Loucy (cell line): ENCODE results near the gene KCNA3.

Experiments used
- H2AFZ ChIP-seq: fragments of 200-600 bp; sonication (generic); 2 replicates; pipeline ENCODE4 v1.6.0; 2016; ENCODE audit warnings: antibody characterized with exemption, mild to moderate bottlenecking, low read length, moderate library complexity
- H3F3A ChIP-seq: fragments of 200-600 bp; 2 replicates; pipeline ENCODE4 v1.6.0; 2016; ENCODE audit warnings: antibody characterized with exemption, low read depth, mild to moderate bottlenecking
- H3K27me3 ChIP-seq: fragments of 200-600 bp; sonication (generic); 2 replicates; pipeline ENCODE4 v1.6.1; 2014; ENCODE audit warnings: low read length, mild to moderate bottlenecking; ENCODE audit not compliant: insufficient read depth, poor library complexity, severe bottlenecking
- H3K36me3 ChIP-seq: fragments of 200-600 bp; sonication (generic); 2 replicates; pipeline ENCODE4 v1.6.1; 2016; ENCODE audit warnings: low read length; ENCODE audit not compliant: insufficient read depth
- H3K4me1 ChIP-seq: fragments of 200-600 bp; sonication (generic); 2 replicates; pipeline ENCODE4 v1.5.1; 2014; ENCODE audit warnings: low read length, mild to moderate bottlenecking; ENCODE audit not compliant: insufficient read depth, poor library complexity, severe bottlenecking
- H3K4me2 ChIP-seq: fragments of 200-600 bp; sonication (generic); 2 replicates; pipeline ENCODE4 v1.6.0; 2014; ENCODE audit warnings: antibody characterized with exemption, low read length, low read depth, mild to moderate bottlenecking; ENCODE audit not compliant: poor library complexity, severe bottlenecking
- H3K4me3 ChIP-seq: fragments of 200-600 bp; sonication (generic); 2 replicates; pipeline ENCODE4 v1.5.1; 2014; ENCODE audit warnings: low read length, mild to moderate bottlenecking, mixed read lengths; ENCODE audit not compliant: poor library complexity, severe bottlenecking
- H3K79me2 ChIP-seq: fragments of 200-600 bp; sonication (generic); 2 replicates; pipeline ENCODE4 v1.6.1; 2014; ENCODE audit warnings: low read length; ENCODE audit not compliant: insufficient read depth
- H3K9ac ChIP-seq: fragments of 200-600 bp; sonication (generic); 2 replicates; pipeline ENCODE4 v1.6.0; 2014; ENCODE audit warnings: mild to moderate bottlenecking, low read depth, low read length, moderate library complexity; ENCODE audit not compliant: poor library complexity, severe bottlenecking
- H3K9me2 ChIP-seq: fragments of 200-600 bp; sonication (generic); replicated peaks from 2 replicates; pipeline ENCODE4 v1.6.1; 2016; ENCODE audit warnings: low read depth, low read length, mixed read lengths
- H3K9me3 ChIP-seq: fragments of 200-600 bp; sonication (generic); 2 replicates; pipeline ENCODE4 v1.6.1; 2014; ENCODE audit warnings: mild to moderate bottlenecking, antibody characterized with exemption, low read length, low read depth; ENCODE audit not compliant: insufficient read depth
- H4K20me1 ChIP-seq: fragments of 200-600 bp; sonication (generic); 2 replicates; pipeline ENCODE4 v1.6.0; 2014; ENCODE audit warnings: antibody characterized with exemption, low read length, mild to moderate bottlenecking; ENCODE audit not compliant: insufficient read depth, poor library complexity, severe bottlenecking
- EZH2phosphoT487 ChIP-seq: fragments of 200-600 bp; IDR thresholded peaks from 2 replicates; pipeline ENCODE4 v1.6.1; 2018; ENCODE audit warnings: antibody characterized with exemption, mild to moderate bottlenecking, moderate library complexity, borderline replicate concordance
- TF ChIP-seq, protein P1 (sequence below): fragments of 200-600 bp; sonication (generic); conservative IDR thresholded peaks from 2 replicates; pipeline ENCODE4 v1.5.1; 2014; ENCODE audit warnings: mild to moderate bottlenecking, antibody characterized with exemption, low read length

The KCNA3 gene

DNA sequence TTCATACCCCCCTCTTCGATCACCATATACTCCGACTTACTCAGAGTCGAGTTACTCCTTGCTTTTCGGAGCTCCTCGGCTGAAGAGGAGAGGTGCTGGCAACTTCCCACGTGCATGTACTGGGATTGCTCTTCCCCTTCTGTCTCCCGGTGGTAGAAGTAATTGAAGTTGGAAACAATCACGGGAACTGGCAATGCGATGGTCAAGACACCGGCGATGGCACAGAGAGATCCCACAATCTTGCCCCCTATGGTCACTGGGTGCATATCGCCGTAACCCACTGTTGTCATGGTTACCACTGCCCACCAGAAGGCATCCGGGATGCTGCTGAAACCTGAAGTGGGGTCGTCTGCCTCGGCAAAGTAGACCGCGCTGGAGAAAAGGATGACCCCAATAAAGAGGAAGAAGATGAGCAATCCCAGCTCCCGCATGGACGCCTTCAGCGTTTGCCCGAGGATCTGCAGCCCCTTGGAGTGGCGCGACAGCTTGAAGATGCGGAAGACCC lies 1.5 kb downstream of the KCNA3 start:
- H2AFZ ChIP-seq: peak overlapping the region; percentile 48; the same call in 1 of the 2 replicates
- peaks cover 14% of the 10 kb centered on the region; the same call in 1 of the 2 replicates for H3K79me2 ChIP-seq
- H3K27me3 ChIP-seq: peaks cover 18% of the 10 kb centered on the region
- H3K36me3 ChIP-seq: no peaks in the 10 kb centered on the region
- H3K4me3 ChIP-seq: peak overlapping the region; percentile 74
- H3K9ac ChIP-seq: peak overlapping the region; percentile 65
- H3F3A ChIP-seq: 0 out of 2 replicates have a peak, but pooled peaks cover 6% of the 10 kb centered on the region
- peak overlapping the region; percentile 83 for H3K4me2 ChIP-seq
- no peaks in the 10 kb centered on the region for H4K20me1 ChIP-seq
- no peaks in the 10 kb centered on the region for H3K9me2 ChIP-seq
- TF ChIP-seq, protein P1, sequence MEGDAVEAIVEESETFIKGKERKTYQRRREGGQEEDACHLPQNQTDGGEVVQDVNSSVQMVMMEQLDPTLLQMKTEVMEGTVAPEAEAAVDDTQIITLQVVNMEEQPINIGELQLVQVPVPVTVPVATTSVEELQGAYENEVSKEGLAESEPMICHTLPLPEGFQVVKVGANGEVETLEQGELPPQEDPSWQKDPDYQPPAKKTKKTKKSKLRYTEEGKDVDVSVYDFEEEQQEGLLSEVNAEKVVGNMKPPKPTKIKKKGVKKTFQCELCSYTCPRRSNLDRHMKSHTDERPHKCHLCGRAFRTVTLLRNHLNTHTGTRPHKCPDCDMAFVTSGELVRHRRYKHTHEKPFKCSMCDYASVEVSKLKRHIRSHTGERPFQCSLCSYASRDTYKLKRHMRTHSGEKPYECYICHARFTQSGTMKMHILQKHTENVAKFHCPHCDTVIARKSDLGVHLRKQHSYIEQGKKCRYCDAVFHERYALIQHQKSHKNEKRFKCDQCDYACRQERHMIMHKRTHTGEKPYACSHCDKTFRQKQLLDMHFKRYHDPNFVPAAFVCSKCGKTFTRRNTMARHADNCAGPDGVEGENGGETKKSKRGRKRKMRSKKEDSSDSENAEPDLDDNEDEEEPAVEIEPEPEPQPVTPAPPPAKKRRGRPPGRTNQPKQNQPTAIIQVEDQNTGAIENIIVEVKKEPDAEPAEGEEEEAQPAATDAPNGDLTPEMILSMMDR: no peak; the same call in 1 of the 2 replicates
- no peak for TF ChIP-seq EZH2phosphoT487
- peaks cover 48% of the 10 kb centered on the region for H3K4me1 ChIP-seq
- no peaks in the 10 kb centered on the region for H3K9me3 ChIP-seq

DNA sequence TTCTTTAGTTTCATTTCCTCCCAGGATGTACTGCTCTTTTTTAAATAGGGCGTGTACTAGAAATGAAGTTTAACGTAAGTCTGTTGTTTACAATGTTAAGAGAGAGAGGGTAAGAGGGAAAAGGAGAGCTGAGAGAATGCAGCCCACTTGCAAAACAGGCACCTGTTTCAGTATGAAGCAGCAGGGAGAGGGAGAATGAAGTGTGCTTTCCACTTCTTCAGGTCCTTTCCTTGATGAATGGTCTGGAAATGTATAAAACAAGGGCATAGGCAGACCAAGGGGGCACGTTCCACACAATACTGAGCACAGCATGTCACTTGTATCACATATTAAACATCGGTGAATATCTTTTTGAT lies 2.0 kb downstream of the KCNA3 start:
- no peaks in the 10 kb centered on the region for H3K9me2 ChIP-seq
- peak overlapping the region; percentile 48 for H2AFZ ChIP-seq
- H3K9me3 ChIP-seq: no peaks in the 10 kb centered on the region
- peak overlapping the region; percentile 74 for H3K4me3 ChIP-seq
- H3K4me2 ChIP-seq: peak overlapping the region; percentile 83
- peaks cover 52% of the 10 kb centered on the region for H3K4me1 ChIP-seq
- H4K20me1 ChIP-seq: no peaks in the 10 kb centered on the region
- 0 out of 2 replicates have a peak, but pooled peaks cover 6% of the 10 kb centered on the region for H3F3A ChIP-seq
- peaks cover 14% of the 10 kb centered on the region; the same call in 1 of the 2 replicates for H3K79me2 ChIP-seq
- TF ChIP-seq, protein P1: no peak
- TF ChIP-seq EZH2phosphoT487: no peak
- peak overlapping the region; percentile 65 for H3K9ac ChIP-seq
- H3K27me3 ChIP-seq: peaks cover 18% of the 10 kb centered on the region
- no peaks in the 10 kb centered on the region for H3K36me3 ChIP-seq

DNA sequence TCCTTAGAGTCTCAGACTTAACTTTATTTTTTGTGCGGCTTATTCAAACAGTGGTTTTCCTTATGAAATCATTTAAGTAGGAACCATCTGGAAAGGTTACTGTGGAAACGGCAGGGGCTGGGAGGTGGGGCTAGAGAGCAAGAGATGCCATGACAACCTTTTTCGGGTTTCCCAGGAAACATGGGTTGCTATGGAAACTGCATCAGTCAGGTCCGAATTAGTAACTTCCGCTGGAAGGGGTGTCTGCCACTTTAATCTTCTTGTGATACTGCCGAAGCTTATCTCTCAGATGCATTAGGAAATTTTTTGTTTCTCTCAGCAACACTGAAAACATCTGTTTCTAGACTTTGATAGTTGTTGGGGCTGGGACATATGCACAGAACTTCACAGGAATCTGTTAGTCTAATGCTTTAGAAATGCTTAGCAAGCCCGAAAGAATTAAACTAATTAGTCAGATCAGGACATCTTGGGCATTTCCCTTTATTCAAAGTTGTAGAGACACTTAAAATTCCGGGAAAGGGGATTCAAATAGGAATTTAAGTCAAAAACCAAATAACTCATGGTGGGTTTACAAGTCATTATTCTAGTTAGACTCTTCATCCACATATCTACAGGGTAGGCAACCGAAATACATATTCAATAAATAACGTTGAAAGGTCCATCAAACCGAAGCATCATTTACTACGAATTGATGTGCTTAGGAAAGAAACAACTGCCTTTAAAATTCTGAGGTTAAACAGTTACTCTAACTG lies 2.6 kb downstream of the KCNA3 start:
- Histone ChIP-seq H3K9me2 (no peaks in the 10 kb centered on the region), H3F3A (0 out of 2 replicates have a peak, but pooled peaks cover 6% of the 10 kb centered on the region), H4K20me1 (no peaks in the 10 kb centered on the region), H3K79me2 (peaks cover 14% of the 10 kb centered on the region; the same call in 1 of the 2 replicates), H3K36me3 (no peaks in the 10 kb centered on the region), H3K4me2 (peak overlapping the region; percentile 83), H3K27me3 (peaks cover 18% of the 10 kb centered on the region), H3K4me3 (peak overlapping the region; percentile 74), H3K9me3 (no peaks in the 10 kb centered on the region), H3K4me1 (peaks cover 58% of the 10 kb centered on the region), H3K9ac (peak overlapping the region; percentile 65), H2AFZ (peak overlapping the region; percentile 48)
- TF ChIP-seq, protein P1: no peak
- TF ChIP-seq EZH2phosphoT487: no peak
